ENCODE data around the gene HARS1. TPM values are rescaled to one million over a fixed set of nuclear protein-coding genes. Genes with fewer than 3 reads are reported as not detected.
"Not testable (repeated sequence)": the region's sequence is repeated elsewhere in the genome, so short reads cannot be mapped to it uniquely, and the experiment has no call there.

The HARS1 gene
- polyA plus RNA-seq, 1 donor (not counting 4 experiments of a cell fraction or from before 2014, with no cell fraction given), result 87.8 TPM

DNA sequence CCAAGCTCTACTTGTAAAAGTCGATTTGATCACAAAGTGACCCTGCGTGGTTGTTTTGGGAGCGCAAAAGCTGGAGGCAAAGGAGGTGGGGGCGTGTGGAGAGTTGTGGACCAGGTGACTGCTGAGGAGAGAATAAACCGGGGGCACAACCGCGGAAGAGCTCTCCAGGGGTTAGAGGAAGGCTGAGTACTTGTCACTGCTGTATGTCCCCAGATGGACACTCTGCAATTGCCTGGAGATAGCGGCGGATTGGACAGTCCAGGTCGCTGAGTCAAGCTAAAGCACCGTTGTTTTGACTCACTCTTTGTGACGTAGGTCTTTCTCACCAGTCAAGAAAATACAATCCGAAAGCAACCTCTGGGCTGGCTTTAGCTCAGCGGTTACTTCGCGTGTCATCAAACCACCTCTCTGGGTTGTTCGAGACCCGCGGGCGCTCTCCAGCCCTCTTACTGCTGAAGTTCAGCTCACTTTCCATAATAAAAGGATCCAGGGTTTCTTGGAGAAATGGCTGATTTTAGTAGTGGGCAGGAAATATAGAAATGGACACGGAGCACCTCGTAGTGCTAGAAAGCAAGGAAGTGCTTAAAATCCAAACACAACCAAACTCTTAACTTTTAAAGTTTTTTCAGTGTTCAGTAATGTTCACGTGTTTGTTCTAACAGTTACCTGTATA lies 34.8 kb upstream of the HARS1 start:
- Histone ChIP-seq H4K20me1 (ENCODE audit: control insufficient read depth, extremely low read depth, insufficient read depth, low read length) (no peaks in the 10 kb centered on the region), H2AFZ (ENCODE audit: control insufficient read depth, low read length) (peak overlapping the region; percentile 7), H3K4me2 (ENCODE audit: control insufficient read depth, extremely low read depth, insufficient read depth, low read depth, low read length) (peak overlapping the region; percentile 55), H3K9ac (ENCODE audit: control insufficient read depth, extremely low read depth, insufficient read depth, low read length) (no peak overlapping the region), H3K9me1 (ENCODE audit: control insufficient read depth, extremely low read depth, insufficient read depth, low read length) (no peaks in the 10 kb centered on the region), H3K79me2 (ENCODE audit: control insufficient read depth, insufficient read depth, low read length) (no peaks in the 10 kb centered on the region), H3K27me3 (ENCODE audit: control insufficient read depth, extremely low read depth, insufficient read depth, low read length) (no peaks in the 10 kb centered on the region), H3K27ac (ENCODE audit: control insufficient read depth, insufficient read depth, low read length) (no peak overlapping the region), H3K9me3 (ENCODE audit: control insufficient read depth, low read depth, low read length) (no peaks in the 10 kb centered on the region), H3K4me1 (ENCODE audit: control insufficient read depth, extremely low read depth, insufficient read depth, low read length) (no peaks in the 10 kb centered on the region), H3K4me3 (ENCODE audit: control insufficient read depth in 2 of 3, extremely low read depth in 1 of 3, insufficient read depth in 2 of 3, low read depth in 1 of 3, low read length in 3 of 3) (peak overlapping the region; percentile 31 to 45 (median 31)), H3K36me3 (ENCODE audit: control insufficient read depth in 2 of 2, extremely low read depth in 1 of 2, insufficient read depth in 2 of 2, low read length in 2 of 2) (no peaks in the 10 kb centered on the region)
- DNase-seq (ENCODE audit: low read depth, low spot score) (peak; percentile 88), FAIRE-seq (peak; percentile 94)
- dilution Hi-C loops (cut with MboI; ENCODE audit: extremely low pct_ligation_motif_present, low sequenced_read_pairs), result no loop called here
- TF ChIP-seq CTCF (optimal IDR thresholded peaks at IDR 0.05 in 1 of 3, IDR thresholded peaks at IDR 0.05 in 1 of 3, conservative IDR thresholded peaks at IDR 0.05 in 1 of 3; ENCODE audit: extremely low read depth in 1 of 3, insufficient read depth in 2 of 3, low read length in 3 of 3), result no peak
- no peak for TF ChIP-seq EZH2 (IDR thresholded peaks at IDR 0.05; ENCODE audit: low read length)

- FAIRE-seq; H3K9ac ChIP-seq (ENCODE audit: control insufficient read depth, extremely low read depth, insufficient read depth, low read length): not testable (repeated sequence)
Measured at GRCh38 chr5:140721395-140721794, 30.2 kb upstream of the HARS1 start.

DNA sequence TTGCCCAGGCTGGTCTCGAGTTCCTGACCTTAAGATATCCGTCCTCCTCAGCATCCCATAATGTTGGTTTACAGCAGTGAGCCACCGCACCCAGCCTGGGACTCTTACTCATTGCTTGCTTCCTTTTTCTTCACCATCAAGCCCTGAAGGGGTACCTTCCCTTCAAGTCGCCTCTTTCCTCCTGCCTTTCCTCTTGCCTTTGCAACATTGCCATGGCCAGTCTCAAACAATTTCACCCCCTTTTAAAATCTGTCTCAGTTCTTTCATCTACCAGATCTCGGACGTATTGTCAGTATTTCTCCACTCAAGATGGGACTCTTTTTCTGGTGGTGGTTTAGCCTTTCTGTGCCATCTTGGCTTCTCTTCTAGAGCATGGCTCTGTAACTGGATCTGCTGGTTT lies 29.6 kb upstream of the HARS1 start:
- H3K9me1 ChIP-seq (ENCODE audit: control insufficient read depth, extremely low read depth, insufficient read depth, low read length); H3K79me2 ChIP-seq (ENCODE audit: control insufficient read depth, insufficient read depth, low read length); H3K9me3 ChIP-seq (ENCODE audit: control insufficient read depth, low read depth, low read length); FAIRE-seq; H3K27me3 ChIP-seq (ENCODE audit: control insufficient read depth, extremely low read depth, insufficient read depth, low read length); H2AFZ ChIP-seq (ENCODE audit: control insufficient read depth, low read length); H3K4me1 ChIP-seq (ENCODE audit: control insufficient read depth, extremely low read depth, insufficient read depth, low read length); H3K4me3 ChIP-seq (ENCODE audit: control insufficient read depth in 2 of 3, extremely low read depth in 1 of 3, insufficient read depth in 2 of 3, low read depth in 1 of 3, low read length in 3 of 3); H3K4me2 ChIP-seq (ENCODE audit: control insufficient read depth, extremely low read depth, insufficient read depth, low read depth, low read length); DNase-seq (ENCODE audit: low read depth, low spot score); H3K27ac ChIP-seq (ENCODE audit: control insufficient read depth, insufficient read depth, low read length); dilution Hi-C loops (cut with MboI; ENCODE audit: extremely low pct_ligation_motif_present, low sequenced_read_pairs); H3K36me3 ChIP-seq (ENCODE audit: control insufficient read depth in 2 of 2, extremely low read depth in 1 of 2, insufficient read depth in 2 of 2, low read length in 2 of 2); H3K9ac ChIP-seq (ENCODE audit: control insufficient read depth, extremely low read depth, insufficient read depth, low read length); H4K20me1 ChIP-seq (ENCODE audit: control insufficient read depth, extremely low read depth, insufficient read depth, low read length): not testable (repeated sequence)

More at GRCh38 chr5:140721395-140721794, 30.2 kb upstream of the HARS1 start:
- H3K79me2 ChIP-seq (ENCODE audit: control insufficient read depth, insufficient read depth, low read length); H3K27me3 ChIP-seq (ENCODE audit: control insufficient read depth, extremely low read depth, insufficient read depth, low read length); H3K4me1 ChIP-seq (ENCODE audit: control insufficient read depth, extremely low read depth, insufficient read depth, low read length); H3K4me2 ChIP-seq (ENCODE audit: control insufficient read depth, extremely low read depth, insufficient read depth, low read depth, low read length); H3K36me3 ChIP-seq (ENCODE audit: control insufficient read depth in 2 of 2, extremely low read depth in 1 of 2, insufficient read depth in 2 of 2, low read length in 2 of 2); H2AFZ ChIP-seq (ENCODE audit: control insufficient read depth, low read length); DNase-seq (ENCODE audit: low read depth, low spot score); dilution Hi-C loops (cut with MboI; ENCODE audit: extremely low pct_ligation_motif_present, low sequenced_read_pairs); H3K27ac ChIP-seq (ENCODE audit: control insufficient read depth, insufficient read depth, low read length); H3K9me3 ChIP-seq (ENCODE audit: control insufficient read depth, low read depth, low read length); H4K20me1 ChIP-seq (ENCODE audit: control insufficient read depth, extremely low read depth, insufficient read depth, low read length); H3K9me1 ChIP-seq (ENCODE audit: control insufficient read depth, extremely low read depth, insufficient read depth, low read length); H3K4me3 ChIP-seq (ENCODE audit: control insufficient read depth in 2 of 3, extremely low read depth in 1 of 3, insufficient read depth in 2 of 3, low read depth in 1 of 3, low read length in 3 of 3): not testable (repeated sequence)

All from keratinocyte (primary cell).